ENCODE measurements around the gene VN1R5. TPM values are rescaled to one million over a fixed set of nuclear protein-coding genes. Genes with fewer than 3 reads are reported as not detected.
"Not testable (repeated sequence)": the region's sequence is repeated elsewhere in the genome, so short reads cannot be mapped to it uniquely, and the experiment has no call there.

Gene VN1R5
- total RNA-seq, 1 donor from 2014 or later = not detected

DNA sequence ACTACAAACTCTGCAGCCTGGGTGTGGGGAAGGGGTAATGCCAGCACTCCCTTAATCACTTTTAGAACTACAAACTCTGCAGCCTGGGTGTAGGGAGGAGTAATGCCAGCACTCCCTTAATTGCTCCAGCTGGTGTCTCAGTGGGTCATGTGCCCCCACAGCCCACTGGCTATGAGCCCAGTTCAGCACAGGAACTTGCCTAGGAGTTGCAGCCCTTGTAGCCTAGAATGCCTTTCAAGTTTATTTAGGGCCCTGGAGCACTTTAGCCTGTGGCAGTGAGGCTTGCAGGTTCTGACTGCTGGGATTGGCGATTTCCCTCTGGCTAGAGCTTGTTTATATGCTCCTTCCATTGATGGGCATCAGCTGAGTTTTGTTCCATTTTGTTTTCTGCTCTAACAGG lies 17.1 kb downstream of the VN1R5 start:
- no peak for DNase-seq (ENCODE audit: low read depth in 2 of 2)

- no peak for DNase-seq (ENCODE audit: low read depth in 2 of 2)
Measured at GRCh38 chr1:247274605-247275256, 18.9 kb downstream of the VN1R5 start.

- no peak for DNase-seq (ENCODE audit: low read depth in 2 of 2)
Measured at GRCh38 chr1:247277191-247277590, 21.3 kb downstream of the VN1R5 start.

- no peak for DNase-seq (ENCODE audit: low read depth in 2 of 2)
Measured at GRCh38 chr1:247281001-247281574, 25.2 kb downstream of the VN1R5 start.

- DNase-seq (ENCODE audit: low read depth in 2 of 2) = no peak
Measured at GRCh38 chr1:247286134-247286670, 30.3 kb downstream of the VN1R5 start.

DNA sequence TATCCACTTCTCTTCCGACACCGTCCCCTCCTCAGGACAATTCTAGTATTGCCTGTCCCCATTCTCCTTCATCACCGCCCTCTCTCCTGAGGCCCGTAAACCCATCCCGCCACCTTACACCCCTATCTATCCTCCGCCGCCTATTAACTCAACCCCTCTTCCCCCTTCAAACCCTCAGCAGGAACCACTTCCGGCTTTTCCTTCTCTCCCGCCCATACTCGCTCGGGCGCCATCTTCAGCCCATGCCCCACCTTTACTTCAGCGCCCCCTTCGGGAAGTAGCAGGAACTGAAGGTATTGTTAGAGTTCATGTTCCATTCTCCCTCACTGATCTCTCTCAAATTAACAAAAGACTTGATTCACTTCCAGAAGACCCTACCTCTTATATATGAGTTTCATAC lies 31.6 kb downstream of the VN1R5 start:
- DNase-seq (ENCODE audit: low read depth in 2 of 2) = no peak

GRCh38 chr1:247288341-247288740 lies 32.5 kb downstream of the VN1R5 start:
- no peak for DNase-seq (ENCODE audit: low read depth in 2 of 2)

DNA sequence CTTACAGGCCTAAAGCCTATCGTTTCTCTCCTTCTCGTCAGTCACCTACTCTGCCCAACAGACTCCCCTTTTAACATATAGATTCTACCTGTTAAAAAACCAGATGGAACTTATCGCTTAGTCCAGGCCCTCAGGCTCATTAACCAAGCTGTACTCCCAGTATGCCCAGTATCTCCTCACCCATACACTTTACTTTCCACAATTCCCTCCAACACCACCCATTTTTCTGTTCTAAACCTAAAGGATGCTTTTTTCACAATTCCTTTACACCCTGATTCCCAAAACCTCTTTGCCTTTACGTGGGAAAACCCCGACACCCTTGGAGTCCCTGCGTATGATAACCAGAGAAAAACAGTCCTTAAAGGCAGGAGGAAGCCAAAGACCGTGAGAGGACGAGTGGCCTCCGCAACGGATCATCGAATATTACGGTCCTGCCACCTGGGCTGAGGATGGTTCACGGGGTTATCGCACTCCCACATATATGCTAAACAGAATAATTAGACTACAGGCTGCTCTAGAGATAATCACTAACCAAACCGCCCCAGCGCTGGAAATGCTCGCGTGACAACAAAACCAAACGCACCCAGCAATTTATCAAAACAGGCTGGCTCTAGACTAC lies 33.5 kb downstream of the VN1R5 start:
- not testable (repeated sequence) for DNase-seq (ENCODE audit: low read depth in 2 of 2)

DNA sequence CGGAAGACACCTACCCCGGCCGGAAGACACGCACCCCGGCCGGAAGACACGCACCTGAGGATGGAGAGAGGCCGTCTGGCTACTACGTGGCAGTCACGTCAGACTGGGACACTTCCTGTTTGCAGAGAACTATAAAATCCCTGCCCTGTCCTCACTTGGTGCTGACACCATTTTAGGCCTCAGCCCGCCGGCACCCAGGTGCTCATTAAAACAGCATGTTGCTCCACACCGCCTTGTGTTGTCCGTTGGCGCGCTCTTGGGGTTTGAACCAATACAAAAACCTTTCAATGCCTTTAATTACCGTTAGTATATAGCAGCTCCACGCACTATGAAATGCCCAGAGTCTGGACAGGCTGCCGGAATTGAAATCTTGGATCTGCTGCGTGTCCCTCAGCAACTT lies 34.7 kb downstream of the VN1R5 start:
- DNase-seq (ENCODE audit: low read depth in 2 of 2) = no peak

GRCh38 chr1:247291161-247291560 lies 35.3 kb downstream of the VN1R5 start:
- no peak for DNase-seq (ENCODE audit: low read depth in 2 of 2)

DNA sequence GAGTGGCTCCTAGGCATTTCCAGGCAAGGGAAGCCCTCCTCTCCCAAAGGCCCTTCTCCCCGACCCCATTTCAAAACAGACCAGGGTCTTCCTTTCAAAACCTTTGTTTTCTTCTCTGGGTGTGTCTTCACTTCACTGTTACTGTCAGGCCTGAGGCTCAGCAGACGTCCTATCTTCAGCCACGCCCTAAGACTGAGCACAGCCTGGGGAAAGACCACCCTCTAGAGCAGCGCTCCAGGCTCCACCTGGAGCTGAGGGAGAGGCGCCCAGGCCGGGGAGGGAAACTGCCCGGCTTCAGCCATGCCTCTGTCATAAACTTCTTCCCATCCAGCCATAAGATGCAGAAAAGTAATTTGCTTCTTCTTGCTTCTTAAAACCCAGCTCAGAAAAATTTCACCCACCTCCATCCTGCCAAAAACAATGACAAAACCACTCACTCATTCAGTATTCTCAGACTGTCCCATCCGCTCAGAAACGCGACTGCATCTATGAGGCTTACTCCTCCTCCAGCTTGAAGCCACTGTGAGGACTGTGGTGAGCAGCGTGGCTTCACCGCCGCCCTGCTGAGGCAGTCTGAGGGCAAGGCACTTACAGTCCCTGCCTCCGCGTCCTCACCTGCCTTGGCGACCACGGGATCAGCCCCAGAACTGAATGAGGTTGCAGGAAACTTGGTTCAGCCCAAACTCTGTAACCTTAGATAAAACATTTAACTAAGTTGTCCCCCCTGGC lies 36.1 kb downstream of the VN1R5 start:
- no peak for DNase-seq (ENCODE audit: low read depth in 2 of 2)

DNA sequence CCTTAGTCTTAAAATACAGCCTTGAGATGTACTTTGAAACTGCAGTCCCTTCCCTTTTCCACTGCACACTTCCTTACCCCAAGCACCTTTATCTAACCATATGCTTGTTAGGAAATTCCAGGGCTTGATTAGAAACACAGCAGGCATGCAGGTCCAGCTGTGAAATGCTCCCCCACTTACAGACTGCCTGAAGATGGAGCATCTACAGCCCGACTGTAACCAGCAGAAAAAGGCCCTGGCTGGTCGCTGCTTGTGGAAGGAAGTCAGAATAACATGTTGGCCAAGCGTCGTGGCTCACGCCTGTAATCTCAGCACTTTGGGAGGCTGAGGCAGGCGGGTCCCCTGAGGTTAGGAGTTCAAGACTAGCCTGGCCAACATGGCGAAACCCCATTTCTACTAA lies 37.2 kb downstream of the VN1R5 start:
- no peak for DNase-seq (ENCODE audit: low read depth in 2 of 2)

GRCh38 chr1:247294282-247294681 lies 38.4 kb downstream of the VN1R5 start:
- no peak for DNase-seq (ENCODE audit: low read depth in 2 of 2)

DNA sequence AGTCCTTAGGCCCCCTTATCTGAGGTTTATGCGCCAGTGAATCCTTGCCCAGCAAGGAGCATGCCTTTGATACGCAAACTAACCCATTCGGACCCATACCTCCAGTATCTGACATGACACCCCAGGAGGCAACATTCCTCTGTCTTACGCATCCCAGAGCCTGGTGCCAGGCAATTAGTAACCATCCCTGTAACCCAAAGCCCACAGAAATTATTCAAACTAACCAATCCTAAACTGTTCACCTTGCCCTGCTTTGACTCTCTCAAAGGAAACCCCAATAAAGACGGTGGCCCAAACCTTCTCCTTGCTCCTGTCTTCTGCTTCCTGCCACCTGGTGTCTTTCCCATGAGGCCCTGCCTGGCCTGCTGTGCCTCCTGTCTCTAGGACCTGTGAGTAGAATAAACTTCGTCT lies 39.4 kb downstream of the VN1R5 start:
- no peak for DNase-seq (ENCODE audit: low read depth in 2 of 2)

- no peak for DNase-seq (ENCODE audit: low read depth in 2 of 2)
Measured at GRCh38 chr1:247295746-247296145, 39.9 kb downstream of the VN1R5 start.

GRCh38 chr1:247296599-247297180 lies 40.8 kb downstream of the VN1R5 start:
- DNase-seq (ENCODE audit: low read depth in 2 of 2) = no peak

DNA sequence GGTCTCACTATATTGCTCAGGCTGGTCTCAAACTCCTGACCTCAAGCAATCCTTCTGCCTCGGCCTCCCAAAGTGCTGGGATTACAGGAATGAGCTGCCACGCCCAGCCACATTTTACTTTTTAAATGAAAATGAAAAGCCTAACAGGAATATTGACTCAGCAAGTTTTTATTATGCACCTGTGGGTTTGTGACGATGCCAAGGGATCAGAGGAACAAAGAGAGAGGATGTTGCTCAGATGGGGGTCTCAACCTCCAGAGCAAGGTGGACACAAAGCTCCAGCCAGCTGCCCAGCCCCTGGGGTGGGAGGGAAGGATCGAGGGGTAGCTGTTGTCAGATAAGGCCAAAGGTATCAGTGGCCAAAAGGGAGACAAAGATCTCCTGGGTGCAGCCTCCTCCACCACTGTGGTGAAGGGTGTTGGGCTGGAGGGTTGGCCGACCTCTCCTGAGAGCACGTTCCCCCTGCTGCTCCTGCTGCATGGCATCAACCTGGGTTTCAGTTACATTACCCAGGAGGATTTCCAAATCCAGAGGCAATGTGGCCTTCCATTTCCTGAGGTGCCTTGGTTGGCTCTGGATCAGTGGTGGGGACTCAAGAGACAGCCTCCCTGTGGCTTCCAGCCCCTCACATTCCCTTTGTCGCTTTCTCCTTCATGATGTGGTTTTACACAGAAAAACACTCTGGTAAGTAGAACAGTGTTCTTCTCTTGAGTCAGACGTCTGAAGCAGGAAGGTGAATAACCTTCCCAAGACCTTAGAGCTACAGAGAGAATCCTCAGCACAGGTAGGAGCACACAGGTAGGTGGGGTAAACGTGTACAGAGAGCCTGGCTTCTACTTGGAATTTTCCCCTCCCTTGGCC lies 41.6 kb downstream of the VN1R5 start:
- DNase-seq (ENCODE audit: low read depth in 2 of 2) = no peak

- no peak for DNase-seq (ENCODE audit: low read depth in 2 of 2)
Measured at GRCh38 chr1:247298124-247298481, 42.2 kb downstream of the VN1R5 start.

GRCh38 chr1:247298701-247299100 lies 42.8 kb downstream of the VN1R5 start:
- DNase-seq (ENCODE audit: low read depth in 2 of 2) = no peak

DNA sequence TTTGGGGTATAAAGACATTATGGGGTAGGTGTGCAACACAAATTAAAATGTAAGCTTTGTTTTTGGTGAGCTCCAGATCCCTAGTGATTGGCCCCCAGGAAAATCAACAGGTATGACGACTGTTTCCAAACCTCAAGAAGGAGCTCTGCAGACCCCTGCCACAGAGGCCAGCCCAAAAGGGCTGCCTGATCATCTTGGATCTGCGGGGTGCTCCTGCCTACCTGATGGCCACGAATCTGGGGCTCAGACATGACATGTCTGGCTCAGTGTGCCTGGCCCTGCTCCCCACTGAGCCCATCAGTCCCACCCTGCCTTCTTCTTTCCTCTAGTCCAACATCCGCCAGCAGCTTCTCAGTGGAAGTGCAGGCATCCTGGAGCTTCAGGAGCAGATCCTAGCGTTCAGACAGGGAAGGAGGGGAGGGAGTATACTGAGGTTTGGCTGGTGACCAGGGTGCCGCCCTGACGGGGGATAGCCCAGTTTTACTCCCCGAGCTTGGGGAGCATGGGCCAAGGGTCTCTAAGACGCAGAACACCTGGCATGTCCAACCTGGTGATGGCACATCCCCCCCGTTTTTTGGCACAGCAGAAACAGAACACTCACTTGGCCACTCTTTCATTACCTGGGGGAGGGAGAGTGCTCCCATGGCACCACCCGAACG lies 44.0 kb downstream of the VN1R5 start:
- DNase-seq (ENCODE audit: low read depth in 2 of 2) = no peak

Data from lung microvascular endothelial cell (primary cell).